GM12874 (cell line): Measurements from ENCODE around the gene RPS6KA2.

ENCODE experiments used
- TF ChIP-seq, protein P1 (sequence below): IDR thresholded peaks from 2 replicates; pipeline ENCODE4 v1.5.1; 2011; ENCODE audit warnings: low read depth, mild to moderate bottlenecking, control low read depth, low read length, moderate library complexity; ENCODE audit not compliant: insufficient read depth

Gene RPS6KA2

DNA sequence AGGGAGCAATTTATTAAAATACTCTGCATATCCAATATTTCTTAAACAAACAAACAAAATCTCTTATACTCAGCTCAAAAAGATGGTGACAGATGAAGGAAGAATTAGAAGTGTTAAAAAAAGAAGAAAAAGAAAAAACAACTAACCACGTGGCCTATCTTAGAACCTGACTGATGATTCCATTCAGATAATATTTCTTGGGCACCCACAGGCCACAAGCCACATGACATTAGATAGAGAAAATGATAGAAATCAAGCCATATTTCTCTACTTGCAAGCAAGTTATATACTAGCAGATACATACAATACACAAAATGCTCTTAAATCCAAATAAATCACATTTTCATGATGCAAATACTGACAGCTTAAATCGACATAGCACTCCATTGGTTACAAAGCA lies 26.1 kb downstream of the RPS6KA2 start:
- TF ChIP-seq, protein P1, sequence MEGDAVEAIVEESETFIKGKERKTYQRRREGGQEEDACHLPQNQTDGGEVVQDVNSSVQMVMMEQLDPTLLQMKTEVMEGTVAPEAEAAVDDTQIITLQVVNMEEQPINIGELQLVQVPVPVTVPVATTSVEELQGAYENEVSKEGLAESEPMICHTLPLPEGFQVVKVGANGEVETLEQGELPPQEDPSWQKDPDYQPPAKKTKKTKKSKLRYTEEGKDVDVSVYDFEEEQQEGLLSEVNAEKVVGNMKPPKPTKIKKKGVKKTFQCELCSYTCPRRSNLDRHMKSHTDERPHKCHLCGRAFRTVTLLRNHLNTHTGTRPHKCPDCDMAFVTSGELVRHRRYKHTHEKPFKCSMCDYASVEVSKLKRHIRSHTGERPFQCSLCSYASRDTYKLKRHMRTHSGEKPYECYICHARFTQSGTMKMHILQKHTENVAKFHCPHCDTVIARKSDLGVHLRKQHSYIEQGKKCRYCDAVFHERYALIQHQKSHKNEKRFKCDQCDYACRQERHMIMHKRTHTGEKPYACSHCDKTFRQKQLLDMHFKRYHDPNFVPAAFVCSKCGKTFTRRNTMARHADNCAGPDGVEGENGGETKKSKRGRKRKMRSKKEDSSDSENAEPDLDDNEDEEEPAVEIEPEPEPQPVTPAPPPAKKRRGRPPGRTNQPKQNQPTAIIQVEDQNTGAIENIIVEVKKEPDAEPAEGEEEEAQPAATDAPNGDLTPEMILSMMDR, result no peak

DNA sequence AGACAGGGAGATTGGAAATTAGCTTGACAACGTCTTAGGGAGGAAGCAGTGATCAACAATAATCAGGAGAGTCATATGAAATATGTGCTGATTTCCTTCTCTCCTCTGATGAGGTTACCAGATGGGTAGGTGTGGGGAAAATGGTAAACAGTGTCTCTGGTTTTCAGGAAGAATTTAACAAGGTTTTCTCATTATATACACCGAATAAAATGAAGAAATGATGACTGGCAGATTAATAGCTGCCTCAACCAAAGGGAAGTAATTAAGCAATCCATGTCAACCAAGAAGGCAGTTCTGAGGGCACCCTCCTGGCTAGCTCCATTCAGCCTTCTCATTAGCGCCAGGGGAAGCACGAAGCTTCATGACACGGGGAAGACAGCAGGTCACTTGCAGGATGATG lies 27.8 kb downstream of the RPS6KA2 start:
- TF ChIP-seq, protein P1, result no peak

DNA sequence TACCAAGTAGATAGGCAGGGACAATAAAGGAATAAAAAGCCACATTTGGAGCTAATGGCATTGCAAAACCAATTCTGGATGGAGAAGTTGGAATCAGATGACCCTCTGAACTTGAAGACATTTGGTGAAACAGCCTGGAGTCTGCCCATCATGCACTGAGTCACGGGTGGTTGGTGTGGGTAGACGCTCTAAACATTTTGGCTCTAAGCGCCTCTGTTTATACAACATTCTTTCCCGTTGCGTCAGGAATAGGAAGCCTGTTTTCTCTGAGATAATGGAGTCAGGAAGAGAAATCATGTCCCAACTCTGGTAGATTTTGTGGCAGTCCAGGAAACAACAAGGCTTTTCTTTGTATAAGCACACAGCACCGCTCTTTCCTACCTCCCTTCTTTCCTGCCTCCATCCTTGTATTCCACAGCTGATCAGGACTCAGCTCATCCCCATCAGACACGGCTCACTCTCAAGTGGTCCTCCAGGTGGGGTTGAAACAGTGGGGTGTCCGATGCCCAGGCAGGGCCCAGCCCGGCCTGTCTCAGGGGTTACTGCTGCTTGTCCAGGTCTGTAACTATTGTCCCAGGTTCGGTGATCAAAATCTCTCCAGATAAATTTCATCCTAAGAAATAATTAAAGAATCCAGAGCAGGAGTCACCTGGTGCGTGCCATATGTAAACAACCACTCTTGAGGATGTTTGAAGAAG lies 28.5 kb downstream of the RPS6KA2 start:
- TF ChIP-seq, protein P1, result no peak

DNA sequence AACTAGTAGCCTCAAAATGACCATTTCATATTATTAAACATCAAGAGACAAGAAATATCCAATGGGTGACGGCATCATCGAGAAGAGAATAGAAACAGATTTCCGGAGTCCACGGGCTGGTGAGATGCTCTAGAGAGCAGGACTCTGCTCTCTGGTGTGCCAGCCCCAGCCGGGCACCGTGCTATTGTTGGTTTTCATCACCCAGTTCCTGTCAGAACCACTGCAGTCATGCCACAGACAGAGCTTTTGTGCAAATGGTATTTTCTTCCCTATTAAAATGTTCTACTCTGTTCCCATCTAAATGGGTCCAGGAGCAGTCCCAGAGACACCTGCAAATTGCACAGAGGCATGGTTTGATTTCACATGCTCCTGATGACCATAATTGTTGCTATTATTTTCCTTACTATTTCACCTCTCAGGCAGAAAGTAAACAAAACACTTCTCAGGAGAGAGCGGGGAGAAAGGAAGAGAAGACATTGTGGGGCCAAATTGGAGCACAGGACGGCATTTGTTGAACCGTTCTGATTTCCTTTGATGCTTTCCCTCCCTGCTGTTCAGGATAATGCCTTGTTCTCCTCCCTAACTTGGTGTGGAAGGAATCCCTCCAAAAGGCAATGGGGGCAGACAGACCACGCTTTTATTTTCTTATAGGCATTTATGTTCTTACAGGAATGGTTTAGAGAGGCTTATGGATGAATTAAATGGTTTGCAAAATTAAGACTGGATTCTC lies 29.2 kb downstream of the RPS6KA2 start:
- TF ChIP-seq, protein P1, result no peak

DNA sequence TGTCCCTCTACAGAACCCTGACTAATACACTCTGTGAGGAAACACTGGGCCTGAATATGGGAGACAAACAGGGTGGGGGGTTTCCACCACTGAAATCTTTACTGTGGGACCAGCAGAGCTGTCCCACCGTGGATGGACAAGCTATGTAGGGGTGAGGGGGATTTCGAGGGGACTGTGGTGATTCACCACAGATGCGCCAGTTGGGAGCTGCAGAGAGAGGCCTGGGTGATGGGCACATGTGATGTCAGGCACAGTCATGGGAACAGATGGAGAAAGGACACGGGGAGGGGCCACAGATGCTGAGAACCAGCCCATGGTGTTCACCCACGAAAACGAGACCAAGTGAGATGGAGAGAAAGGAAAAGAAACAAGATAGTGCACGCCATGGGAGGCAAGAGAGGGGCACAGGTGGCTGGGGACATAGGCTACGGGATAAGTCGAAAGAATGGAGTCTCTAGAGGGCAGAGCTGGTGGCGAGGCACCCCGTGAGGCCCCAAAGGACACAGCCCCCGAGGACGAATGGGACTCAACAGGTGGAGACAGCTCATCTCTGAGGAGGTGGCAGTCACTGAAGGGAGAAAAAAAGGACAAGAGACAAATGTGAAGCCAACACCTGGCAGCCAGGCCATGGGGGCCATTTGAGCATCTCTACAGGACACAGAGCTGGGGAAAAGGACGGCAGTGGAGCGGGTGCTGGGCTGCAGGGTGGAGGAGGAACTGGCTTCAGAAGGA lies 30.1 kb downstream of the RPS6KA2 start:
- TF ChIP-seq, protein P1, result no peak

DNA sequence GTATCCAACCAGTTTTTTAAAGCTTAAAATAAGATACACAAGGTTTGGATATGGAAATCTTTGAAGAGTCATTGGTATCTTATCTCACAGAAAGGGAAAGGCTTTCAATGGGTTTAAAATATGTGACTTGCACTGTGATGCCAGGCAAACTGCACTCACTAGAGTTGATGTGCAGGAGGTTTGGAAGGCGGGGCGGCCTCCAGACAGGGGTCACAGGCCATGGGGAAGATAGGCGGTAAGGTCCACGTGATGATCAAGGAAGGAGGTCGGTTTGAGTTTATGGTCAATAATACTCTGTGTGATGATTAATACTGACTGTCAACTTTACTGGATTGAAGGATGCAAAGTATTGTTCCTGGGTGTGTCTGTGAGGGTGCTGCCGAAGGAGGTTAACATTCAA lies 31.1 kb downstream of the RPS6KA2 start:
- TF ChIP-seq, protein P1, result no peak

DNA sequence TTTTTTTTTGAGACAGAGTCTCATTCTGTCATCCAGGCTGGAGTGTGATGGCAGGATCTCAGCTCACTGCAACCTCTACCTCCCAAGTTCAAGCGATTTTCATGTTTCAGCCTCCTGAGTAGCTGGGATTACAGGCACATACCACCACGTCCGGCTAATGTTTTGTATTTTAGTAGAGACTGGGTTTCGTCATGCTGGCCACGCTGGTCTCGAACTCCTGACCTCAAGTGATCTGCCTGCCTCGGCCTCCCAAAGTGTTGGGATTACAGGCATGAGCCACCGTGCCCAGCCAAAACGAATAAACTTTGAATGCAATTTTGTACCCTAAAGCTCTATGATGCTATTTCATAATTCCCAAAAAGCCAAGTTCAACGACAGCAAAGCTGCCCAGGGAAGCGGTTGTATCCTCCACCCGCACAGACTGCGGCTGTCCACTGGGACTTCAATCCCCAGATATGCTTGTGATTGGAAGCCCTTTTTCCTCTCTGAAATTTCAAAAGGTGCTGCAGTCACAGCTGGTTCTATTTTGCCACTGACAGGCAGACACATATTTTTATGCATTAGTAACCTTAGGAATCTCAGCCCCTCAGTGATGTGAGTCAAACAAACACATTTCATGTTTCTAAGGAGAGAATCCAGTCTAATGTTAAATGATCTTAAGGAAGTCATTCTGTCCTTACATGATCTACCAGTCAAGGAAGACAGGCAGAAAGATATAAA lies 31.8 kb downstream of the RPS6KA2 start:
- TF ChIP-seq, protein P1, result no peak
